Stimulated activated CD8-positive, alpha-beta memory T cell treated with anti-CD3 and anti-CD28 coated beads, Interleukin-12 subunit alpha, Interleukin-12 subunit beta, amount 100 ng/mL, for 24 hours (primary cell): ENCODE measurements around the gene CD3D.
"Not testable (repeated sequence)": the region's sequence is repeated elsewhere in the genome, so short reads cannot be mapped to it uniquely, and the experiment has no call there.

Source experiments
- DNase-seq: peaks from one replicate; pipeline ENCODE4 v3.0.0-alpha.2; 2020; ENCODE audit errors: extremely low read depth

CD3D gene

DNA sequence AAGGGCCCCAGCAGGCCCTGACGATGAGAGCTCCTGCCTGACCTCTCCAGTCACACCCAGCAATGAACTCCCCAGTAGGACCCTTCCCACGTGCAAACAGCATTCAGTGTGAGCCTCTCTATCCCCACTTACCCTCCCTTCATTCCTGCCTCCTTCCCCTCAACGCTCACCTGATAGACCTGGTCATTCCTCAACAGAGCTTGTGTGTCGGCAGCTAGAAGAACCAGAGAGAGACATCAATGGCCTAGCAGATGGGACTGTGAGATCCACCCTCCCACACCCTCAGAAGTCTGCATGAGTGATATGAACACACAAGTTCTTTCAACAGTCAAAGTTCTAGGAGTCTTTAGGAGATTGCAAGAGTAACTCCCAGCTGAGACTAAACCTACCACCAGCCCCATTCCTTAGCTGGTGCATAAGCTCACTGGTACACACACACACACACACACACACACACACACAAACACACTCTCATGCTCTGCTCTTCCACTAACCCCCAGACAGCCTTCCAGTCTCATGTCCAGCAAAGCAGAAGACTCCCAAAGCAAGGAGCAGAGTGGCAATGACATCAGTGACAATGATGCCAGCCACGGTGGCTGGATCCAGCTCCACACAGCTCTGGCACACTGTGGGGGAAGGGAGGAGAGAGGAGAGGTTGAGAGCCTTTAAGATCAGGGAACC lies 3.1 kb downstream of the CD3D start:
- DNase-seq, result no peak

GRCh38 chr11:118338637-118339061 lies 3.9 kb downstream of the CD3D start:
- peak; percentile 63 for DNase-seq

DNA sequence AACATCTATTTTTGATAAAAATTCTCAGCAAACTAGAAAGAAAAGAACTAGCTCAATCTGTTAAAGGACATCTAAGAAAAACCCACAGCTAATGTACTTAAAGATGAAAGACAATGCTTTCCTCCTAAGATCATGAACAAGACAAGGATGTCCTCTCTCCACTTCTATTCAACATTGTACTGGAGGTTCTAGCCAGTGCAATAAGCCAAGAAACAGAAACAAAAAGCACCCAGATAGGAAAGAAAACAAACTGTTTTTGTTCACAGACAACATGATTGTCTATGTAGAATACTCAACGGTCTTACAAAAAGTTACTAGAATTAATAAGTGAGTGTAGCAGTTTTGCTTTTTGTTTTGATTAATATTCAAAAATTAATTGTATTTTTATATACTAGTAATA lies 7.8 kb downstream of the CD3D start:
- DNase-seq, result no peak

DNA sequence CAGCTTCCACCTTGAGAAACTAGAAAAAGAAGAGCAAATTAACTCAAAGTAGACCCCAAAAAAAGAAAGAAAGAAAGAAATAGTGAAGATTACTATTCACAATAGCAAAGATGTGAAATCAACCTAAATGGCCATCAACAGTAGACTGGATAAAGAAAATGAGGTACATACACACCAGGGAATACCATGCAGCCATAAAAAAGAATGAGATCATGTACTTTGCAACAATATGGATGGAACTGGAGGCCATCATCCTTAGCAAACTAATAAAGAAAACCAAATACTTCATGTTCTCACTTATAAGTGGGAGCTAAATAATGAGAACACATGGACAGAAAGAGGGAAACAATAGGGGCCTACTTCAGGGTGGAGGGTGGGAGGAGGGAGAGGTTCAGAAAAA lies 13.8 kb downstream of the CD3D start:
- DNase-seq, result no peak

- DNase-seq, result no peak
Measured at GRCh38 chr11:118325283-118325682, 17.2 kb downstream of the CD3D start.

DNA sequence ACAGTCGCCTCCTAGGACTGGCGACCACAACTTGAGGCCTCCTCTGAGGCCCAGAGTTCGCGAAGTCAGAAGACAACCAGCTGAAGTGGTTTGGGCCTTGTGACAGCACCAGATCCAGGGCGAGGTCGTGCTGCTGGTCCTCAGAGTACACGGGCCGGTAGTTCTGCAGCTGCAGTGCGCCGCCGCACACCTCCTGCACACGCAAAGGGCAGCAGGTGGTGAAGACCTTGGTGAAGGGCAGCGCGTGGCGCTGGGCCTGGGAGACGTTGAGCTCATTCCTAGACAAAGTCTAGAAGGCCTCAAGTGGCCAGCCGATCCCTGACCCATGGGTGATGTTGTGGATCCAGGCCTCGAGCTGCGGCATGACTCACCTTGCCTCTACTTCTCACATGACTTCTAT lies 19.8 kb downstream of the CD3D start:
- DNase-seq, result no peak

- DNase-seq, result no peak
Measured at GRCh38 chr11:118321386-118322082, 21.0 kb downstream of the CD3D start.

- no peak for DNase-seq
Measured at GRCh38 chr11:118320515-118320914, 22.0 kb downstream of the CD3D start.

DNA sequence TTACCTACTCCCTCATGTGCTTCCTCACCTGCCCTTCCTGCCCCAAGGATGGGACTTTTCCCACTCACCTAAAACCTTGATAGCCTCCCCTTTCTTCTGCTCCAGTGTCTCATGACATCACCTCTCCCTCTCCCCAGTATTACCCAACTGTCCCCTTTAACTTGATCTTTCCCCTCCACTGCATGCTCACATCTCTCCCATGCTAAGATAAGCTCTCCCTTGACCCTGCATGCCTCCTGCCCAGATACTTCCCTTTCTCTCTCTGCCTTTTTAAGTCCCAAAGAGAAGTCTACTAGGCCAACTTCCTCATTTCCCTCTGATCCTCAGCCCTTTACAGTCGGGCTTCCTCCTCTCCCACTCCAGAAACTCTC lies 23.2 kb downstream of the CD3D start:
- DNase-seq, result no peak

DNA sequence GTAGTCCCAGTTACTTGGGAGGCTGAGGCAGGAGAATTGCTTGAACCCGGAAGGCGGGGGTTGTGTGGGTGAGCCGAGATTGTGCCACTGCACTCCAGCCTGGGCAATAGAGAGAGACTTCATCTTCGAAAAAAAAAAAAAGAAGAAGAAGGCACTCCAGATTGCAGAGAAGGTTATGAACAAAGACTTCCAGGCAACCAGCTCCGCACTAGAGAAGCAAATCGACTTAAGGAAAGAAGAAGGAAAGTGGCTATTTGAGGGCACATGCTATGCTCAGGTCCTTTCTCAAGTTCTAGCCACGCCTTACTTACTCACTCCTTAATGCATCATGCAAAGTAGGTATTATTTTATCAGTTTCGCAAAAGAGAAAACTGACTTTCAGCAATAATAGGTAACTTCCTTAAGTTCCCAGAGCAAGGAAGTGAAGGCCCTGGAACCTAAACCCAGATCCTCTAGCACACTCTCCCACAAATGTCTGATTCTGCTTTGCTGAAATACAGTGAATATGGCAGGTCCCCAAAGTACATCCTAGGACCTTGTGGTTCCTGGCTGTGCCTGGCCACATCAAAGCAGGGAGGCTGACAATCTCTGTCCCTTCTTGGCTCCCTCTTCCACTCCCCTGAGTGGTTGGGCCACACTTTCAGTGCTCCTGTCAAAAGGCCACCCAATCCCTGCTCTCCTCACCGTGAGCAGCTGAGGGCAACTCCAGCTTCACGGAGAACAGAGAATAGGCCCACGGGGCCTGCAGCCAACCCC lies 23.7 kb downstream of the CD3D start:
- no peak for DNase-seq

DNA sequence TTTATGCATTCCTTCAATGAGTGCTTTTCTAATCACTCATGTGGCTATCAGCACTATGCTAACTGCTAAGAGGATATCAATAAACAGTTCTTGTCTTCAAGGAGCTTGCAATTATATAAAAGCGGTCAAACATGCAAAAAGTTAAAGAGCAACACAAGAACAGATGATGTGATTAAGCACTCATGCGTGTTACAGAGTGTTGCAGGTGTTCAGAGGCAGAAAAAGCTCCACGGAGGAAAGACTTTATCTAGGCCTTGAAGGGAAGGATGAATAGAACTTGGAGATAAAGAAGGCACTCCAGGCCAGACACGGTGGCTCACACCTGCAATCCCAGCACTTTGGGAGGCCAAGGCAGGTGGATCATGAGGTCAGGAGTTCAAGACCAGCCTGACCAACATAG lies 24.4 kb downstream of the CD3D start:
- DNase-seq, result no peak

- no peak for DNase-seq
Measured at GRCh38 chr11:118314988-118315411, 27.5 kb downstream of the CD3D start.

DNA sequence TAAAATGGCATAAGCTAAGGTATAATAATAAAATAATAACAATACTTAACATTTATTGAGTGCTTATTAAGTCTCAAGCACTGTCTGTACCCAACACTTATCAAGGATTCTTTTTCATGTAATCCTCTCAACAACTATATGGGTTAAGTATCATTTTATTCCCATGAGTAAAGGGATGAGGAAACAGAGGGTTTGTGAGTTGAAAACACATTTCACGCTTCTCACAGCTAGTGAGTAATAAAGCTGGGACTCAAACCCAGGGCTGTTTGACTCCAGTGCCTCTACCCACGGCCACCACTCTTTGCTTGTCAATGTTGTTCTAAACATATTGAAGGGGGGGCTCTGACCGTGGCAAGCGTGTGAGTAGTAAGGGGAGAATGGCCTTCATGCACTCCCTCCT lies 29.3 kb downstream of the CD3D start:
- no peak for DNase-seq

DNA sequence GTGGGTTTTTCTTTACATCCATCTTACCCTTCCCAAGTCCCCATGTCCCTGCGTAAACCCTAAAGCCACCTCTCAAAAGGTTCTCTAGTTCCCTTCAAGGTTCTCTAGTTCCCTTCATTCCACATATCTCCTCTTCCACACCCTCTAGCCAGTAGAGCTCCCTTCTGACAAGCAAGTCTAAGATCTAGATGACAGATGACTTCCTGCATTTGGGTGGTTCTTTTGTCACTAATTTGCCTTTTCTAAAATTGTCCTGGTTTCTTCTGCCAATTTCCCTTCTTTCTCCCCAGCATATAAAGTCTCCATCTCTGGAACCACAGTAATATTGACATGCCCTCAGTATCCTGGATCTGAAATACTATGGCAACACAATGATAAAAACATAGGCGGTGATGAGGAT lies 30.2 kb downstream of the CD3D start:
- no peak for DNase-seq

DNA sequence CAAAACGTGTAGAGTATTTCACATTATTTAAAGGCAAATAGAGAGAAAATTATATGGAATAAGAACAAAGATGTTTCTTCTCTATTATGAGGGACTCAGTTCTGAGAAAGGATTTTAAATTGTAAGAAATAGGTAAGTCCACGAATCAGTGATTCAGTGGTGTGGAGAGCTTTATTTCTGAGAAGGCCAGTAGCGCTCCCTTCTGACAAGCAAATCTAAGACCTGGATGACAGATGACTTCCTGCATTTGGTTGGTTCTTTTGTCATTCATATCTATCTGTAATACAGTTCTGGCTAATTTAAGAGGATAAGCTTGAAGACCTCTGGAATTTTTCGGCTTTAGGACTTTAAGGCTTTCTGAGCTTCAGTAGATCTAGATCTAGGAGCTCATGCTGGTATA lies 31.0 kb downstream of the CD3D start:
- no peak for DNase-seq

DNA sequence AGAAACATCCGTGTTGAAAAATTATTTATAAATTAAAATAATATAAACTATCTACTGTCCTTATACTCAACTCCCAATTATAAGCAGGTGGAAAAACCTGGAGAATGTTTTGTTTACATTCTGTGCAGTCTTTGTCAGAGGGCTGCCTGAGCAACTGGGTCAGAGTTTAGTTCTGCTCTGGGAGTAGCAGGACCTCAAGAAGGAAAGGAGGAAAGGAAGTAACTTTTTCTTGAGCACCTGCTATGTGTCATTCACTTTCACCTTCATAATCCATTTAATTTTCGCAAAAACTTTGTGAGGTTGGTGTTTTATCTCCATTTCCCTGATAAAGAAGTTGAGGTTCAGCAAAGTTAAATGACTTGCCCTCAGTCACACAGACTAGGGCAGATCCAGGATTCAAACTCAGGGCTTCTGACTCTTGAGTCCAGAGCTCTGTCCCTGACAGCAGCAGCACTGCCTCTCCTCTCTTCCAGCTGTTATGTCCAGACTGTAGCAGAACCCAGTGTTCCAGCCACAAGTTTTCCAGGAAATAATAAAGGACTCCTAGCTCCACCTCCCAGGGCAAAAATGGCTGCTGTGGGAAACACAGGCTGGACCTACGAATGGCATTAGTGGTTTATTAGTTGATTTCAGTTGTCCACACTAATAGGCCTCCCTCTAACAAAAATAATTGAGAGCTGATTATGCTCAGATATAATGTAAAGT lies 31.6 kb downstream of the CD3D start:
- no peak for DNase-seq

DNA sequence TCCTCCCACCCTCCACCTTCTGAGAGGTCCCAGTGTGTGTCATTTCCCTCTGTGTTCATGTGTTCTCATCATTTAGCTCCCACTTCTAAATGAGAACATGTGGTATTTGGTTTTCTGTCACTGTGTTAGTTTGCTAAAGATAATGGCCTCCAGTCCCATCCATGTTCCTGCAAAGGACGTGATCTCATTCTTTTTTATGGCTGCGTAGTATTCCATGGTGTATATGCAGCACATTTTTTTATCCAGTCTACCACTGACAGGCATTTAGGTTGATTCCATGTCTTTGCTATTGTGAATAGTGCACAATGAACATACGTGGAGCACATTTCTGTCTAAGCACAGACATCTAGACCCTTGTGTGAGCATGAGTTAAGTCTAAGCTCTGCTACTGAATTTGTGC lies 32.2 kb downstream of the CD3D start:
- DNase-seq, result no peak

- DNase-seq, result not testable (repeated sequence)
Measured at GRCh38 chr11:118308995-118309528, 33.4 kb downstream of the CD3D start.

DNA sequence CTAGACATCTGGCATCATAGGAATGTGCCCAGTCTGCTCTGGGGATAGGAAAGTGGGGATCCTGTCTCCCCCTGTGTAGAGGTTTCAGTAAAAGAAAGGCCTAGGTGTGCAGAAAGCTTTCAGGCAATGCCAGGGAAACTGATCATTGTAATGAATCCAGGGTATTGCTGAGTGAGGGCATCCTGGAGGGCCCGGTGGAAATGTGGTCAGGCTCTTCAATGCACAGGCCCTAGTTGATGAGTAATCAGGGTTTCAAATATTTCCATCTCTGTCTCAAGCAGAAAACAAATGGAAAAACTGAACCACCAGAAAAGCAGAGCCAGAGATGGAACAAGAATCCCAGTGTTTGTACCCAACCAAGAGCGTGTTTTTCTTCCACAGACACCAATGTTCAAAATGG lies 35.9 kb downstream of the CD3D start:
- DNase-seq, result no peak

DNA sequence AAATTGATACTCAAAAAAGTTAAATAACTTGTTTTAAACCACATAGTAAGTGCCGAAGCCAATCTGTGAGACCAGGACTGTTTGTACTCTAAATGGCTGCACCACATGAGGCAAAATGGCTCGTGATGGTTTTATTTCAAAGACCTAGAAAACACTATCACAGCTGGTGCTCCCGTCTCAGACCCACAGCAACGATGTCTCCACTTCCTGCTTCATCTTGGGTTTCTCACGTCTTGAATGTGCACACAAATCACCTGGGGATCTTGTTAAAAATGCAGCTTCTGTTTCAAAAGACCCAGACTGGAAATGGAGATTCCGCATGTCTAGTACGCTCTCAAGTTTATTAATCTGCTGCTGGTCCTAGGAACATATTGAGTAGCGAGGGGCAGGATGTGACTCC lies 36.8 kb downstream of the CD3D start:
- DNase-seq, result no peak

- no peak for DNase-seq
Measured at GRCh38 chr11:118304568-118305248, 37.8 kb downstream of the CD3D start, which contains the start of gene CD3E. Gene CD3E, plus strand, starts transcription at chr11:118304730. Its CDS starts 223 bp downstream, at chr11:118304953.

DNA sequence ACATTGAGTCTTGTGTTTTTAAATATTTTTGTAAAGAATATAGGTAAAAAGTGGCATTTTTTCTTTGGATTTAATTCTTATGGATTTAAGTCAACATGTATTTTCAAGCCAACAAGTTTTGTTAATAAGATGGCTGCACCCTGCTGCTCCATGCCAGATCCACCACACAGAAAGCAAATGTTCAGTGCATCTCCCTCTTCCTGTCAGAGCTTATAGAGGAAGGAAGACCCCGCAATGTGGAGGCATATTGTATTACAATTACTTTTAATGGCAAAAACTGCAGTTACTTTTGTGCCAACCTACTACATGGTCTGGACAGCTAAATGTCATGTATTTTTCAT lies 38.3 kb downstream of the CD3D start:
- DNase-seq, result no peak
